Measurements from ENCODE around the gene MEG3. TPM values are rescaled to one million over a fixed set of nuclear protein-coding genes. Genes with fewer than 3 reads are reported as not detected.
A peak's percentile ranks its signal among the peaks of the same experiment; 100 is the strongest.

Gene MEG3
- total and polyA plus RNA-seq, 9 of the 15 experiments (the other 6 are each of a cell fraction or from before 2014, with no cell fraction given): 0.10 to 5.3 (median 1.0) TPM; not detected in 1

DNA sequence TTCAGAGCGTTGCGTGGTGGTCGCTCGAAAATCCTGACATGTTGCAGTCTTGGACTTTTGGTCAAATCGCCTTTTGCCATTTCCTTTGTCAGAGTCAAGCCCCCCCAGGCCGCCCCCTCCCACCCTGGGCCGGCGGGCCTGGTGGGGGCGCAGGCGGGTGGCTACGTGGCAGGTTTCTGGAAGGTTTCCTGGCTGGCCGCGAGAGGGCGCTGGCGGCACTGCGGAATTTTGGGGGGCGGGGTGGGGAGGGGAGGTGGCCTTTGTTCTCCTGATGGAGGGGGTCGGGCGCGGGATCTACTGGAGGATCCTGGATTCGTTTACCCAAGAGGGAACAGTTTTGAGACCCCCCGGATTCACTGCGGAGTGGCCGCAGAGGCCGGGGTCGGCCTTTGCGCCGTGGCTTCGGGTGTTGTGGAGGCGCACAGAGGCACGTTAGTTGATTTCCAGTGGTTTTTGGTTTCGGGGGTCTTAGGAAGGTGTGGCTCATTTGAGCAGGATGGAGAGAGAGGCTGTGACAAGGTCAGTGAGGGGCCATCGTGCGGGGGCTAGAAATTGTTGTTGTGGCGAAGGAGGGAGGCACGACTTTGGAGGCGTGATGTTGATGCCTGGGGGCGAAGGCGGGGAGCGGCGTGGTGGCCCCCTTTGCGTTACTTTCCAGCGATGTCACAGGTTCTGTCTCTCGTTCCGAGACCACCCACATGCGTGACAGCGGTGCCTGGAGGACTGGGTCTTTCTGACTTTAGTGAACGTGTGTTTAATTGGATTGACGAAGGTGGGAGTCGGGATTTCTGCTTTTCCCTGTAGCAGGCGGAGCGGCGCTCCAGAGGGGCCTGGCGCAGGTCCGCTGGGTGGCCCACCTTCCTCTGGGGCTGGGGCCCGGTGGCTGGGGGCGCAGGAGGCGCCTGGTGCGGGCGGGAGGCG, 1.4 kb downstream of the MEG3 start:
- Histone ChIP-seq H3K9ac (ENCODE audit: insufficient read depth in 1 of 2, low read depth in 2 of 2, low read length in 2 of 2) (no peak overlapping the region), H3K4me2 (ENCODE audit: insufficient read depth, low read length) (no peak overlapping the region), H3K27ac (ENCODE audit: extremely low read depth, low read depth, low read length) (no peak overlapping the region), H2AFZ (ENCODE audit: low read depth, low read length) (no peak overlapping the region), H3K9me3 (replicated peaks; ENCODE audit: control insufficient read depth, insufficient read depth, low read depth, low read length) (peaks cover 2% of the 10 kb centered on the region), H3K79me2 (ENCODE audit: control insufficient read depth, insufficient read depth, low read length) (no peaks in the 10 kb centered on the region), H3K4me1 (replicated peaks in 1 of 2; ENCODE audit: control insufficient read depth in 2 of 2, insufficient read depth in 2 of 2, low read length in 2 of 2) (peaks cover 0 to 8% of the 10 kb centered on the region in 2 experiments; a peak in 1 of 5 replicates), H3K27me3 (ENCODE audit: control insufficient read depth in 2 of 2, insufficient read depth in 2 of 2, low read length in 2 of 2) (no peaks in the 10 kb centered on the region), H3K4me3 (no peak overlapping the region), H3K9me1 (ENCODE audit: control insufficient read depth, insufficient read depth, low read length) (no peaks in the 10 kb centered on the region), H3K36me3 (ENCODE audit: control insufficient read depth, insufficient read depth, low read length) (no peaks in the 10 kb centered on the region), H4K20me1 (replicated peaks; ENCODE audit: control insufficient read depth, insufficient read depth, low read length) (no peaks in the 10 kb centered on the region)
- 68% methylated on average over 16 of the region's 61 CpGs for WGBS (ENCODE audit: insufficient coverage, low coverage, missing lambda C conversion rate)
- intact Hi-C loops (cut with micrococcal nuclease): no loop called here
- BruUV-seq (replicated peaks): no TSS peak
- POLR2A ChIA-PET: no interaction called here
- no peak for ATAC-seq
- in situ Hi-C loops (cut with MboI): no loop called here
- no peak for DNase-seq (ENCODE audit: extremely low read depth in 1 of 4, low spot score in 3 of 4)
- TF ChIP-seq, protein P1, sequence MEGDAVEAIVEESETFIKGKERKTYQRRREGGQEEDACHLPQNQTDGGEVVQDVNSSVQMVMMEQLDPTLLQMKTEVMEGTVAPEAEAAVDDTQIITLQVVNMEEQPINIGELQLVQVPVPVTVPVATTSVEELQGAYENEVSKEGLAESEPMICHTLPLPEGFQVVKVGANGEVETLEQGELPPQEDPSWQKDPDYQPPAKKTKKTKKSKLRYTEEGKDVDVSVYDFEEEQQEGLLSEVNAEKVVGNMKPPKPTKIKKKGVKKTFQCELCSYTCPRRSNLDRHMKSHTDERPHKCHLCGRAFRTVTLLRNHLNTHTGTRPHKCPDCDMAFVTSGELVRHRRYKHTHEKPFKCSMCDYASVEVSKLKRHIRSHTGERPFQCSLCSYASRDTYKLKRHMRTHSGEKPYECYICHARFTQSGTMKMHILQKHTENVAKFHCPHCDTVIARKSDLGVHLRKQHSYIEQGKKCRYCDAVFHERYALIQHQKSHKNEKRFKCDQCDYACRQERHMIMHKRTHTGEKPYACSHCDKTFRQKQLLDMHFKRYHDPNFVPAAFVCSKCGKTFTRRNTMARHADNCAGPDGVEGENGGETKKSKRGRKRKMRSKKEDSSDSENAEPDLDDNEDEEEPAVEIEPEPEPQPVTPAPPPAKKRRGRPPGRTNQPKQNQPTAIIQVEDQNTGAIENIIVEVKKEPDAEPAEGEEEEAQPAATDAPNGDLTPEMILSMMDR (IDR thresholded peaks at IDR 0.05 in 2 of 3, conservative IDR thresholded peaks at IDR 0.05 in 1 of 3; ENCODE audit: insufficient read depth in 2 of 3, low read depth in 1 of 3, low read length in 3 of 3): 0 out of 6 replicates have a peak, but pooled peaks of 1 of the 3 experiments have one; percentile 31
- TF ChIP-seq DIDO1 (tag; IDR thresholded peaks at IDR 0.05; ENCODE audit: low read depth): no peak
- TF ChIP-seq, protein P2, sequence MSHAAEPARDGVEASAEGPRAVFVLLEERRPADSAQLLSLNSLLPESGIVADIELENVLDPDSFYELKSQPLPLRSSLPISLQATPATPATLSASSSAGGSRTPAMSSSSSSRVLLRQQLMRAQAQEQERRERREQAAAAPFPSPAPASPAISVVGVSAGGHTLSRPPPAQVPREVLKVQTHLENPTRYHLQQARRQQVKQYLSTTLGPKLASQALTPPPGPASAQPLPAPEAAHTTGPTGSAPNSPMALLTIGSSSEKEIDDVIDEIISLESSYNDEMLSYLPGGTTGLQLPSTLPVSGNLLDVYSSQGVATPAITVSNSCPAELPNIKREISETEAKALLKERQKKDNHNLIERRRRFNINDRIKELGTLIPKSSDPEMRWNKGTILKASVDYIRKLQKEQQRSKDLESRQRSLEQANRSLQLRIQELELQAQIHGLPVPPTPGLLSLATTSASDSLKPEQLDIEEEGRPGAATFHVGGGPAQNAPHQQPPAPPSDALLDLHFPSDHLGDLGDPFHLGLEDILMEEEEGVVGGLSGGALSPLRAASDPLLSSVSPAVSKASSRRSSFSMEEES (CRISPR knock-in tag; IDR thresholded peaks at IDR 0.05): no peak
- TF ChIP-seq ZSCAN29 (IDR thresholded peaks at IDR 0.05): no peak
- no peak for TF ChIP-seq NELFE (IDR thresholded peaks at IDR 0.05; ENCODE audit: insufficient read depth, insufficient read length)
- FAIRE-seq: no peak
- CTCF ChIA-PET (ENCODE audit: low intra/inter-chr PET ratio): no interaction called here

Measured in K562 (cell line).